Measurements from ENCODE around the gene GBX1. TPM values are rescaled to one million over a fixed set of nuclear protein-coding genes. Genes with fewer than 3 reads are reported as not detected.

The GBX1 gene
- total RNA-seq, 4 donors from 2014 or later: not detected

- no peaks in the 10 kb centered on the region for H3K9me3 ChIP-seq
- intact Hi-C loops (cut with DNase I): no loop called here
- H3K27ac ChIP-seq (replicated peaks in 1 of 4): no peak overlapping the region
- WGBS: 95% methylated on average over 11 of the region's 14 CpGs
- no peak overlapping the region for H3K4me3 ChIP-seq
- no peak for DNase-seq (ENCODE audit: extremely low spot score)
- no peaks in the 10 kb centered on the region for H3K27me3 ChIP-seq
- peaks cover 38 to 100% (median 93%) of the 10 kb centered on the region in 4 donors for H3K36me3 ChIP-seq
- no peak for TF ChIP-seq EP300 (IDR thresholded peaks at IDR 0.05)
- peaks cover 0 to 17% (median 3%) of the 10 kb centered on the region in 4 donors for H3K4me1 ChIP-seq
Measured at GRCh38 chr7:151134743-151135524, 32.6 kb downstream of the GBX1 start.

- peaks cover 46 to 100% (median 97%) of the 10 kb centered on the region in 4 donors for H3K36me3 ChIP-seq
- no peak overlapping the region for H3K27ac ChIP-seq (replicated peaks in 1 of 4)
- peaks cover 0 to 17% (median 3%) of the 10 kb centered on the region in 4 donors for H3K4me1 ChIP-seq
- no peak for TF ChIP-seq CTCF (IDR thresholded peaks at IDR 0.05)
- TF ChIP-seq EP300 (IDR thresholded peaks at IDR 0.05): no peak
- no peak for TF ChIP-seq POLR2AphosphoS5 (IDR thresholded peaks at IDR 0.05)
- TF ChIP-seq POLR2A (IDR thresholded peaks at IDR 0.05; ENCODE audit: low read depth): no peak
- no peaks in the 10 kb centered on the region for H3K9me3 ChIP-seq
- intact Hi-C loops (cut with DNase I): no loop called here
- no peak overlapping the region for H3K4me3 ChIP-seq
- no peaks in the 10 kb centered on the region for H3K27me3 ChIP-seq
- 95% methylated on average over 15 of the region's 24 CpGs for WGBS
- DNase-seq (ENCODE audit: extremely low spot score): no peak
Measured at GRCh38 chr7:151133986-151134742, 33.3 kb downstream of the GBX1 start.

DNA sequence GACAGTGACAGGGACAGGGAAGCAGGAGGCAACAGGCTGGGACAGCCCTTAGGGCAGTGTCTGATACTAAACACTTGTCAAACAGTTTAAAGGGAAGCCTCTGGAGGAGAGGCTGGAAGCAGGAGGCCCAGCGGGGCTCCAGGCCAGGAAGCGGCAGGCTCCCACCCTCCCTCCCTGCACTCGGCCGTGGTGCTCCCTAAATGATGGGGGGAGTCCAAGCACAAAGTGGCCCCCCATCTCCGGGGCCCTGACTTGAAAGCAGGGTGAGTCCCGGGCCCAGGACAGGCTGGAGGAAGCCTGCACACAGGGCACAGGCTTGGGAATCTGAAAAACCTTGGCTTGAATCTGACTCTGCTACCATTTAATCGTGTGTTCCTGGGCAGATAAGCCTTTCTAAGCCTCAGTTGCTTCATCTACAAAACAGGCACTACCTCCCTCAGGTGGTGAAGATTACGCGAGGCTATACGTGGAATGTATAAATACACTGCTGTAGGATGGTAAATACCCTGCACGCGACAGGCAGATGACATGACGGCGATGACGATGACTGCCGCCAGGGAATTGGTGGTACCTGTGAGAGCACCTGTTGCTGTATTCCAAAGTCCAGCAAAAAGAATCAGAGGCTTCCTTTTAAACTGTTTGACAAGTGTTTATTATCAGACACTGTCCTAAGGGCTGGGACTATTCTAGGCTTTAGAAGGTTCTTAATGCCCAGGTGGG, 34.1 kb downstream of the GBX1 start:
- TF ChIP-seq EP300 (IDR thresholded peaks at IDR 0.05) (no peak), CTCF (IDR thresholded peaks at IDR 0.05) (no peak), POLR2A (IDR thresholded peaks at IDR 0.05; ENCODE audit: low read depth) (no peak), POLR2AphosphoS5 (IDR thresholded peaks at IDR 0.05) (no peak)
- Histone ChIP-seq H3K27ac (replicated peaks in 1 of 4) (no peak overlapping the region), H3K9me3 (no peaks in the 10 kb centered on the region), H3K36me3 (peaks cover 53 to 100% (median 99%) of the 10 kb centered on the region in 4 donors), H3K4me1 (peaks cover 0 to 15% (median 3%) of the 10 kb centered on the region in 4 donors), H3K4me3 (no peak overlapping the region), H3K27me3 (no peaks in the 10 kb centered on the region)
- no peak for DNase-seq (ENCODE audit: extremely low spot score)
- intact Hi-C loops (cut with DNase I): no loop called here
- WGBS: 96% methylated on average over 10 of the region's 16 CpGs

DNA sequence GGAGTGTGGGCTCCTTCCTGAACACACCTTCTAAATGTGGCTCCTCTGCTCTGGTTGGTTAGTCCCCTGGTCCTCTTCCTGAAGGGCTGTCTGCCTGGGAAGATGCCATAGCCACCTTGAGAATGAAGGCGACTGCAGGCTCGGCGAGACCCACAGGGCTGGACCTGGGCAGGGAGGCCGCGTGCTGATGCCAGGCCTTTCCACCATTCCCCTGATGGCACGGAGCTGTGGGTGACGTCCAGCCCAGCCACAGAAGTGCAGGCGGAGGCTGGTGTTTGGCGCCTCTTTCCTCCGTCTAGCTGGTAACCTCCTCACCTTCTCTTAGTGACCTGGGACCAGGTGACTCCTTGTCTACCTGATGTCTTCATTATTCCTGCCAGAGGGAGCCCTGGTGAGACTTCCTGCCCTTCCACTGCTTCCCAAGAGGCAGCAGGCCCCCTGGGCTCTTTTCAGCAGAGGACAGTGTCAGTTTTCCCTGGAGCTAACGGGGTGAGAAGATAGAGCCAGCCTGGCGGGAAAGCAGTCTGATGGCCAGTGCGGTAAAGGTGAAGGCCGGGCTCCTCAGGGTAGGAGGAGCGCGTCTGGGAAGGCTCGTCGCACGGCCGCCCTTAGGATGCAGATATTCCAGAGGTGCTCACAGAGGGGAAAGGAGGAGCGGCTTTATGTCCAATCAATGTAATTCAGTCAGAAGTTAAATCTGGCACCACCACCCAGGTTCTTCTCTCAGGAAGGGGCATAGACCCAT, 34.9 kb downstream of the GBX1 start:
- intact Hi-C loops (cut with DNase I): no loop called here
- H3K27me3 ChIP-seq: no peaks in the 10 kb centered on the region
- no peak overlapping the region for H3K27ac ChIP-seq (replicated peaks in 1 of 4)
- no peak overlapping the region for H3K4me3 ChIP-seq
- H3K9me3 ChIP-seq: no peaks in the 10 kb centered on the region
- WGBS: 96% methylated on average over 19 of the region's 21 CpGs
- H3K4me1 ChIP-seq: peaks cover 0 to 7% (median 3%) of the 10 kb centered on the region in 4 donors
- peaks cover 53 to 100% (median 99%) of the 10 kb centered on the region in 4 donors for H3K36me3 ChIP-seq
- DNase-seq (ENCODE audit: extremely low spot score): no peak
- no peak for TF ChIP-seq POLR2A (IDR thresholded peaks at IDR 0.05; ENCODE audit: low read depth)
- TF ChIP-seq POLR2AphosphoS5 (IDR thresholded peaks at IDR 0.05): no peak
- no peak for TF ChIP-seq EP300 (IDR thresholded peaks at IDR 0.05)
- TF ChIP-seq CTCF (IDR thresholded peaks at IDR 0.05): no peak

Measured in esophagus muscularis mucosa (tissue), 4 donors.